NOMO-1 (cell line): ENCODE results near the gene ACOX3.
"Not testable (repeated sequence)": the region's sequence is repeated elsewhere in the genome, so short reads cannot be mapped to it uniquely, and the experiment has no call there.

ENCODE experiments used
- DNase-seq, 2 experiments: peaks; one replicate each; lab custom pipeline; 2025; ENCODE audit not compliant: unreplicated experiment in 2 of 2; lab: John Stamatoyannopoulos, UW

The ACOX3 gene

DNA sequence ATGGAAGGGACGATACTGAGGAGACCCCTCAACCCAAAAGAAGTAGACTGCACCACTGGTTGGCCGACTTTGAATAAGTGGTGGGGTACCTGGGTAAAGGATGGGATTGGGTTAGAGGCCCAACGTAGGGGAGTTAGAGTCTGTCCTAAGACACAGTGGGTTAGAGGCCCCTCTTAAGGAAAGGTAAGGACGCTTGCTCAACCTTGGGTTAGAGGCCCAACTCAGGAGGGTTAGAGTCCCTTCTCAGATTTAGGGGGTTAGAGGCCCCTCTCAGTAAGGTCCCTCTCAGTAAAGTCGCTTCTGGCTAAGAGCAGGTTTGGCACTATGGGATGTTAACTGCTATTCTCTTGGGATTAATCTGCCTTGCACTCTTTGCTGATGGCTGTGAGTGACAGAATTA, 81.3 kb downstream of the ACOX3 start:
- no peak for DNase-seq

DNA sequence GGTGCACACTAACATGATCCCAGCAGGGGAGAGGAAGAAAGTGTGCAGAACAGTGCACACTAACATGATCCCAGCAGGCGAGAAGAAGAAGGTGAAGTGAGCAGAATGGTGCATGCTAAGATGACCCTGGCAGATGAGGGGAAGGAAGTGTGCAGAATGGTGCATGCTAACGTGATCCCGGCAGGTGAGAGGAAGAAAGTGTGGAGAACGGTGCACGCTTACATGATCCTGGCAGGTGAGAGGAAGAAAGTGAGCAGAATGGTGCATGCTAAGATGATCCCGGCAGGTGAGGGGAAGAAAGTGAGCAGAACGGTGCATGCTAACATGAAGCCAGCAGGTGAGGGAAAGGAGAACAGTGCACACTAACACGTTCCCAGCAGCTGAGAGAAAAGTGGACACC, 83.7 kb downstream of the ACOX3 start:
- no peak for DNase-seq

DNA sequence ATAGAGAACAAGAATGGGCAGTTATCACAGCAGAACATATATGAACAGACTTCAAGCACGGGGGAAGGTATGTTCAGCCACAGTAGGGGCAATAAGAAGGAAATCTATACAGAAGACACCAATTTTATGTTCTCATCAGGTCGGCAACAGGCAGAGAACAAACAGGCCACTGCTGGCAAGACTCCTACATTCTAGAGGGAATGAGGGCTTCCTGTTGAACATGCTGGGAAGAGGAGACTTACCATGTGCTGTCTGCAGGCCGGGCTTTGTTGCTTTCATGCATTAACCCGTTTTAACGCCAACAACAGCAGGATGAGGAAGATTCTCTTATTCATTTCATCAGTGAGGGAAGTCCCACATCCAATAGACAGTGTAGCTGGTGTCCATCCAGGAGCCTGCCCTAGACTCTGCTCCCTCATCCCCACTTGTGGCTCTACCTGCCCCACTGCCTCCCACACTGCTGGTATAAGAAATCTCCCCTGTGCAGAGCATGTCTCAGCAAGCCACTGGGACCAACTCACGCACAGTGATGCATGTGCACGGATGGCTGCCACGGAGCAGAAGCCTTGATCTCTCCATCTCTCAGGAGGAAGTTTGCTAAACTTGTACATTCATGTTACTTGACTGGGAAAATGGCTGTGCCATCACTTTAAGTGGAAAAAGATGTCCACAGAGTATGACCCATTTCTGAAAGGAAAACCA, 84.5 kb downstream of the ACOX3 start:
- DNase-seq = no peak

DNA sequence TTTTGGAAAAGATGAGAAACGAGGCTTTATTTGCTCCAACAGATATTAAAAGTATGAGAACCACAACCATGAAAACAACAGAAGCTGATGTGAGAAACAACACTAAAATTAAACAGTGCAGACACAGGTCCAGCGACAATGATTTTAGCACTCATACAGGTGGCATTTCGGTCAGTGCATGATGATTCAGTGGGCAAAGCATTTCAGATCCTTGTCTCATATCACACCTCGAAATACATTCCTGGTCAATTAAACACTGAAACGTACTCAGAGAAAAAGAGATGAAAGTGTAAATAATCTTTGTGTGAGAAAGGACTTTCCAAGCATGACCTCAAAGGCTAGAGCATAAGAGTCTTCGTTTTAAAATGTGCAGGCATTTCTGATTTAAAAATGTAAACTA, 85.2 kb downstream of the ACOX3 start:
- no peak for DNase-seq

DNA sequence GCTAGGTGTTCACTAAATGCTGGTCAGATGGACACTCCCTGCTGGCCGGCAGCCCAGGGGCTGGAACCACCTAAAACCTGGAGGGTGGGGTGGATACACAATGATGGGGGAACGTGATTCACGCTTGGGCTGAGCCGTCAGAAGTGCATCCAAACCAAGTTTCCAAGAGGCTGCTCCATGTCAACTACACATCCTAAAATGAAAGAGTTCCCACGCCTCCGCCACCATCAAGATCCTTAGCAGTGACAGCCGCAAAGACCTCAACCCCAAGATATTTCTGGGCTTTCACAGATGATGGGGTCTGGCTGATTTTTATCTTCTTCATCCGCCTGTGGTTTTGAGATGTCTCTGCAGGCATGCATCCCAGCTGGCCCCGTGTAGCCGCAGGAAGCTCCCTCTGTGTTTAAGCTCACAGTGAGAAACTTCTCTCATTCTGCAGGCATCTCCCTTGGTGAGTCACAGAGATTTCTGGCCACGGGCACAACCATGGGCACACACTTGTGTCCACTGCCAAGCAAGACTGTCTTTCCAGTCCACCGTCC, 86.5 kb downstream of the ACOX3 start:
- DNase-seq = no peak

DNA sequence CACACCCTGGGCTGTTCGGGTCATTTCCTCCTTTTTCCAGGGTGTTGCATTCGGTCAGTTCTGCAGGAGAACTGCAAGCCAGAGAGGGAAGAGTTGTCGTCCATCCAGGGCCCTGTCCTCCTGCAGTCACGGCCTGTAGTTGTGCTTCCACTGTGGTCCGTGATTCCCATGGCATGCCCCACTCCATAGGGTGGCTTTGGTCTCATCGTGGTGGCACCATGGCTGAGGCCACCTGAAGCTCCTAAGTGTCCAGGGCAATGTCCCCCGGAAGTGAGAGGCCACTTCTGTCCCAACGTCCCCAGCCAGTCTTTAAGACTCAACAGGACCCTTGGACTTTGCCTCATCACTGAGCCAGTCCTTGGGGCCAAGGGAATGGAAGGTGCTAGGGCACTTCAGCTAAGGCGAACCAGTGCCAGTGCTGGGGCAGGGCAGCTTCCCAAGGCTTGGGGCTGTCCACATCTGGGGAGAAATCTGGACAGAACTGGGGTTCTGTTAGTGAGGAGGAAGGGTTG, 87.3 kb downstream of the ACOX3 start:
- no peak for DNase-seq

DNA sequence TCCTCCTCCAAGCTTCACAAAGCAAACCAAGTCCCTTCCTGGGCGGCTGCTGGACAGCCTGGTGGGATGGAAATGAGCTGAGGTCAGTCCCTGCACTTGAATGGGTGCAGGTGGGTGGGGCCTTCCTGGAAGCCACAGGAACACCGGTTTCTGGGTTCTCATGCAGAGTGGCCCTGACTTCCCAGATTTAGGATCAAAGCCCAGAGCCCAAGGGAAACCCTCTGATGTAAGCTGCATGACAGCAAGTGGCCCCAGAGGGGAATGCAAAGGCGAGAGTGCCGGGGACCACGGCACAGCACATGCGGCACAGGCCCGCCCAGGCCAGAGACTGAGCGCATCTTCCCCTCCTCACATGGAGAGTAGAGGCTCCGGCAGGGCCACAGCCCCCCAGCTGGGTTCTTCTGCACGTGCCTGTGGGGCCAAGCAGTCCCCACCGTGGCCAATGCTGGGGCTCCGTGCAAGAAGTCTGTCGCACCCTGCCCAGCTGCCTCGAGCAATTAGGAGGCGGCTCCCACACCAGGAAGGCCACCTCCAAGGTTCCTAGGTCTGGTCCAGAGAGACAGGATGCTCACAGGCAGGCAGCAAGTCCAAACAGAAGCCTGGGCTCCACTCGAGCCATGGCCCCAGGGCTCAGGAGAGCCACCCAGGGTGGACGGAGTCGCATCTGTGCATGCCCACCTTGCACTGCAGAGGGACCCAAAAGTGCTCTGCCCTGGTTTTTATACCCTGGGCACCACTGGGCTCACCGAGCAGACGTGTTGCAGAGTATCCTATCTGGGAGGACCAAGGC, 88.0 kb downstream of the ACOX3 start:
- no peak for DNase-seq

DNA sequence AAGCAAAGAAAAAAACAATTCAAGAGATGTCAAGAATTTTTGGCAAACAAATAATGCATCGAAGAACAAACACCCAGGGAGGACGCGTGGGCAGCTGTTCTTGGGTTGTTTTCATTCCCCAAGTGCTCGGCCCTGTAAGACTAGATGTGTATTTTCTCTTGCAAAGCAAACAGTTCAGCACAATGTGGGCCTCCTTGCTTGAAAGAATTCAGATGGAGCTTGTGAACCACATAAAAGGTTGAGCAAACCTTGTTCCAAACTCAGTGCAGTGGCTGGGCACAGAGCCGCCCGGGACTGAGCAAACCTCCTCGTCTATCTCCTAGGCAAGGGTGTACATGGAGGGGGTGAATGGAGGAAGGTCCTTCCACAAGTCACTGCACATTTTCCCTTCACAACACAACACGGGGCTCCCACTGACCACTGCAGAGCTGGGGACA, 88.6 kb downstream of the ACOX3 start:
- no peak for DNase-seq

DNA sequence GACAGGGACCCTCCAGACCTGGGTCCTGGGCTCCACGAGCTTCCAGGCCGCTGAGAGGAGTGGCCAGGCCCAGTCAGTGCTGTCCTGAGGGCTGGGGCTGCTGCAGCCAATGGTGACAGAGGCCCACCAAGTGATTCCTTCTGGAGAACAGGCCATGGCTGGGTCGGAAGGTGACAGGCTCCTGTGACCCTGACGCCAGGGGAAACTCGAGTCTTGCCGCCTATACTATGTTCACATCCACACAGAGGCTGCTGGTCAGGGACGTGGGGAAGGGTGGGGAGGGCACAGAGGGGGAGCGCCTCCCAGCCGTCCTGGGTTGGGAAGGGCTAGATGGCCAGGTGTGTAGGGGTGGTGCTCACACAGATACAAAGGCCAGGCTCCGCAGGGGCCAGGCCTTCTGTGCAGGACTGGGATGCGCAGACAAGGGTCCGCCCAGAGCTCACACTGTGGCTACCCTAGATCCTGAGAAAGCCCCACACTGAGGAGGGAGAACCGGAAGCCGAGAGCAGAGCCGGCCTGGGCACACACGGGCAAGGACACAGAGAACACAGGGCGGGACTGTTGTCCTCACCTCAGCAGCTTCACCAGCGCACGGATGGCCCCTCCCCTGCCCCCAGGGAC, 89.6 kb downstream of the ACOX3 start:
- DNase-seq = no peak

DNA sequence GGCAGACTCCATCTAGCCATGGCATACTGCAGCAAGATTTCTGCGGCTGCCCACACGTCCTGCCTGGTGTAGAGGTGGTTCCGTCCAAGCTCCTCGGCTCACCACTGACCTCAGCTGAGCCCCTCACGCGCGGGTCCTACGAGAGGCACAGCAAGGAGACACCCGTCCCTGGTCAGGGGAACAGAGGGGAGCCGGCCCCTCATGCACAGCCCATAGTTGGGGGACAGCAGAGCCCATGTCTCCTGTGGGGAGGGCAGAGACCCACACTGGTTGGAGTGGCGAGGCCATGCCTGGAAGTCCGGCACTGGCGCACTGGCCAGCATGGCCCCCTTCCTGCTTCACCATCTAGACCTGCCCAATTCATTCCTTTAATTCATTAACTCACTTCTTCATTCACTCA, 90.2 kb downstream of the ACOX3 start:
- DNase-seq = no peak

DNA sequence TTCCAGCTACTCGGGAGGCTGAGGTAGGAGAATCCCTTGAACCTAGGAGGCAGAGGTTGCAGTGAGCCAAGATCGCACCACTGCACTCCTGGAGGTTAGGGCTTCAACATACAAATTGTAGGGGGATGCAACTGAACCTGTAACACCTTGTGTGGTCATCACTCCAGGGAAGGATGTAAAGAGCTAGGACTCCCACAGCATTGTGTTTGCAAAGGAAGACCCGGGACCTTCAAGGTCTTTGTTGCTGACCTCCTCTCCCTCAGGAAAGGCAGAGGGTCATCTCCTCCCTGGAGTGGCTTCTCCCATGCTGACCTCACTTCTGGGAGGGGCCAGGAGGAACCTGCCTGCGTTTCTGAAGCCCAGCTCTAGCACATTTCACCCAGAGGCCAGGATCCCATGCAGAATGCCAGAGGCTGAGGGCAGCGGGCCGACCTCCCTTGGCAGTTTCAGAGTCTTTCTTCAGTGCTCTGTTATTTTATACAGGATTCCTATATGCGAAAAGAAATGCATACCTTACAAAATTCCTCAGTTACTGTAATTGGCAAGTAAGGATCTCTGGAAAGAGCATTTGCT, 90.8 kb downstream of the ACOX3 start:
- no peak for DNase-seq

DNA sequence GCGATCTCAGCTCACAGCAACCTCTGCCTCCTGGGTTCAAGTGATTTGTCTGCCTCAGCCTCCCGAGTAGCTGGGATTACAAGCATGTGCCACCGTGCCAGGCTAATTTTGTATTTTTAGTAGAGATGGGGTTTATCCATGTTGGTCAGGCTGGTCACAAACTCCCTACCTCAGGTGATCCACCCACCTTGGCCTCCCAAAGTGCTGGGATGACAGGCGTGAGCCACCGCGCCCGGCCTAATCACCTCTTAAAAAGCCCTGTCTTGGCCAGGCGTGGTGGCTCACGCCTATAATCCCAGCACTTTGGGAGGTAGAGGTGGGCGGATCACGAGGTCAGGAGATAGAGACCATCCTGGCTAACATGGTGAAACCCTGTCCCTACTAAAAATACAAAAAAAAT, 91.3 kb downstream of the ACOX3 start:
- not testable (repeated sequence) for DNase-seq

DNA sequence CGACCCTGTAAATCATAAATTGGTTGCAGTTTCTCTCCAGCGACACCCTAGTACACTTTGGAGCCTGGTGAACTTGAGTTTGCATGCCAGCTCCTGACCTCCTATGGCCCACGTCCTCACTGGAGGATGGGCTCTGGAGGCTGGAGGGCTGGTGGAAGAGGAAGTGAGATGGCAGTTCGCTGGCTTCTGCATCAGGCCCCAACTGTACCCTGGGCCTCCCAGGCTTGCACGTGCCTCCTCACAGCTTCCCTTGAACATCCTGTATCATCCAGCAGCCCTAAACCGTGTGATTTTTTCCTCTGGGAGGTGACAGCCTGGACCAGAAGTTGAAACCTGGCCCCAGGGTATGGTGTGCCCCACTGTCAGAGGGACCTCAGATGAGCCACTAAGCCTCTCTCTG, 92.5 kb downstream of the ACOX3 start:
- peak; percentile 30 to 39 for DNase-seq

DNA sequence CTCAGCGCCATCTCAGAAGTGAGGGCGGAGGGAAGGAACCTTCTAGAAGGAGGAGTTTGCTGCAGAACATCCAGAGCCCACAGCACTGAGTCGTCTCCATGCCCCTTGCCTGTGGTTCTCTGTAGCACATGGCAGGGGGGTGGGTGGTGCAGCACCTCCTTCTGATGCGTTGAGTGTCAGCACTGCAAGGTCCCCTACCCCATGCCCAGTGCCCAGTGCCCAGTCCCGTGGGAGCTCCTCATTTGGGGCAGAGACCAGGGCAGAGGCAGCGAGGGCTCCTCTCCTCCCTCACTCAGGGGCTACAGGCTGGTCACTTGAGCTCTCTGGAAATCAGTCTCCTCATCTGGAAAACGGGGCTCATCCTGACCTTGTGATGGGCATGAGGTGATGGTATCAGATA, 92.9 kb downstream of the ACOX3 start:
- no peak for DNase-seq

DNA sequence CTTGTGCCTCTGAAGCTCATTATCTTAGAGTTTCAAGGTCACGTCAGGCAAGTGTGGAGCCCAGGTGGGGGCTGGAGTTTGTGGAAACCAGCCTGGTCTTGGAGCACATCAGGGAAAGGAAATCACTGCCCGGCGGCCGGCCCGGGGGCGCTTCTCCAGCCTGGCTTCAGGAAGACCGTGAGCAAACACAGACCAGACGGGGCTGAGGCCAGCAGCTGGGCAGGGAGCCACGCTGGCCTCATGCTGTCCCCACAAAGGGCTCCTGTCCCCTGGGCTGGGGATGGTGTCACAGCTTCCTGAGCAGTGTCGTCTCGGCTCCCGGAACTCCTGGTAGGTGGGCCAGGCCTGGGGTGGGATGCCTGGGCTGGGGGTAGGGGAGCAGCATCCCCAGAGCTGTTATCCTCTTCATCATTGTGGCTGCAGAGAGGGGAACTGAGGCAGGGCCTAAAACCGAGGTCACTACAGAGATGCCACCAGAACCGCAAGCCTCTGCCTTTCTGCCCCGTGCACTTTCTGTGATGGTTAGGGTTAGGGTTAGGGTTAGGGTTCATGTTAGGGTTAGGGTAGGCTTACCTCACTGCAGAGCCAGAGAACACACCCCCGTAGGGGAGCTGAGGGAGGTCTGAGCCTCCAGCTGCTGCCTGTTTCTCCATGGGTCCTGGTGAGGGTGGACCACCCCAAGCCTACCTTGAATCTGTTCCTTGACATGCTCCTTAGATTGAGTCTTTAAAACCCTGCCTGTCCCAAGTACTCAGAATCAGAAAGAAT, 93.5 kb downstream of the ACOX3 start:
- DNase-seq = no peak

DNA sequence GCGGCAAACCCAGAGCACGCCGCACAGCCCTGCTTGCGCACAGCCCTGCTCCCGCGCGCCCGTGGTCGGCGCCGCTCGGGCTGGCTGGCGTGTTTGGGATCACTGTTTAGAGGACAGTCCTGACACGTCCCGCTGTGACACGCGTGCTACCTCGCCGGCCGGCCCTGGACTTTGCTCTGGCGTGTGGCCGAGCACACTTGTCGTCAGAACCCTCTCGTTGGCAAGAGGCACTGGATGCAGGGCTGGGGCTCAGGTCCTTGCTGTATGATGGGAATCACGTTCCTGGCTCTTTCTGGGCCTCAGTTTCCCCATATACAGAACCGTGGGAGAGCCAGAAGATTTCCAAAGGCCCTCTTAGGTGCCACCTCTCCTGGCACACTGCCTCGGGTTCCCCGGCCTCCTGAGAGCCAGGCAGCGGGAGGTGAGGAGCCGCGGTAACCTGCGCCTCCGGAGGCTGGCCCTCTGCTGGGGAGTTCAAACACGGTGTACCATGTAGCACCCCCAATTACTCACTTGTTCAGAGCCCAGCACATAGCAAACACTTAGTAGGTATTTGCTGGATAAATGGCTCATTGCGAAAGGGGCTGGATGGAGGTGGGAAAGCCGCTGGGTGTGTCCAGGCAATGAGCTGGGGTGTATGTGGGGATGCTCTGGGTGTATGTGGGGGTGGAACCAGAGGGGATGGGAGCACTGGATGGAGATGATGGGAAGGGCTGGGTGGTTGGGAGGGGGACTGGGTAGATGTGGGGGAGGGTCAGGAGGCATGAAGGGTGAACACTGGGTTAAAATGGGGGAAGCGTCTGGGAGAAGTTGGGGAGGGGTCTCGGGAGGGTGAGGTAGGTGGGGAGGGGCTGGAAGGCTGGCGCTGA, 94.3 kb downstream of the ACOX3 start:
- no peak for DNase-seq

DNA sequence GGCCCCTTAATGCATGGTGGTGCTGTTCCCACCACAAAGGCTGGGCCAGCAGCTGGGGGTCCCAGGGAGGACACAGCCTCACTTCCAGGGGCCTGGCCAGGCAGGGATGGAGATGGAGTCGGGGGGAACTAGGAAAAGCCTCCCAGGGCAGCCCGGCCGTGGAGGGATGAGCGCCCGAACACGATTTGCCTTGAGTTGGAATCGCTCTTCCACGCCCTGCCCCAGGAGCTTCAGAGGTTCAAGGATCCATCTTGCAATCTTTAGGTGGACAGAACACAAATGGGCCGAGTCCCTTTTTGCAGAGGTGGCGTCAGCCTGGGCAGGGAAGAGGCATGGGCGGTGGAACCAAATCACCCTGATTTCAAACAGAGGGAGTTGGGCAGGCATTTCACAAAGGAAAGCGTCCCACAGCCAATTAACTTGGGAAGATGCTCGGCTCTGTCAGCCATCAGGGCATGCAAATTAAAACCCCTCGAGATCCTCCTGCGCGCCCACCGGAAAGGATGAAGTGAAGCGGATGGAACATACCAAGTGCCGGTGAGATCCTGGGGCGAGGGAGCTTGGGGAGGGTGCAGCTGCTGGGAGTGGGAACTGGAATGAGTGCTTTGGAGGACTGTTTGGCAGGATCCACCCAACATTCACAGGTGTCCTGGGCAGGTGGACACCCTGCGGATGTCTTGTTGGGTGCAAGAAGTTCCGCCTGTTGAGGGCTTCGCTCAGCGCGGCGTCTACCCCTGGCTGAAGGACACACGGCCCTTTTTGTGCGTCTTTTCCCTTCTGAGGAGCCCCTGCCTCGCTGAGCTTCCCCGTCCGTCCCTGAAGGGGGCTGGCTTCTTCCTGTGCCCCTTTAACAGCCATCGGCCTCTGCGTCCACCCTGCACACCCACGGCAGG, 95.2 kb downstream of the ACOX3 start:
- no peak for DNase-seq

DNA sequence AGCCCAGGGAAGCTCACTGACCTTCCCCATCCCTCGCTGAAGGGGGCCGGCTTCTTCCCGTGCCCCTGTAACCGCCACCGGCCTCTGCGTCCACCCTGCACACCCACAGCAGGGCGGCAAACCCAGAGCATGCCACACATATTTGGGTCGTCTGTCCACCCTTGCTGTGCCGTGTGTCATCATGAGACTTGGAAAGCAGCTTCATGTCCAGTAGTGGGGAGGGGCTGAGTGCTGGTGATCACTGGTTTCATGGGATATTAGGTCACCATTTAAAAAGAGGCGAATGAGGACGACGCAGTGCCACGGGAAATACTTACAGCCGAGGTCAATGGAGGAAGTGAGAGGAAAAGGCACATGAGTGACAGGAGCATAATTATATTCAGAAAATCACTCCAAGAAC, 96.1 kb downstream of the ACOX3 start:
- DNase-seq = no peak

DNA sequence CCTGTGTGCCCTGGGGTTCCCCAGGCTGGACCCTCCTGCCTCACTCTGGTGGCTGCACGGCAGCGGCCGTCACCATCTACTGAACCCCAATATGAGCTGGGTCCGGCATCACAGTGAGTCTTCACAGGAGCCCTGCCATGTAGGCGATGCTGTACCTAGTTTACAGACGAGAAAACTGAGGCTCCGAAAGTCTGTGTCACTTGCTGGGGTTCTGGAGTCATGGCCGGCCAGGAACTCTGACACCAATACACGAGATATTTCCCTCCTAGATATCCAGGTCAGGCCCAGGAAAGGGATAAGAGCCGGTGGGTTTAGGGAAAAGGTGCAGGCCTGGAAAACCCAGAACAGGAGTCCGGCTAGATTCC, 96.6 kb downstream of the ACOX3 start:
- no peak for DNase-seq
